Neural cell (in vitro differentiated cells): ENCODE measurements around the gene NOX1. TPM values are rescaled to one million over a fixed set of nuclear protein-coding genes. Genes with fewer than 3 reads are reported as not detected.

Experiments
- H2AFZ ChIP-seq: fragments of 200-600, 300-800 bp; sonication (generic), shearing (Covaris generic); 2 replicates; pipeline ENCODE4 v1.6.0; 2014; ENCODE audit warnings: low read depth, mild to moderate bottlenecking, antibody characterized with exemption, low read length, moderate library complexity
- H3F3A ChIP-seq: fragments of 200-600 bp; shearing (Covaris generic); 2 replicates; pipeline ENCODE4 v1.6.1; 2016; ENCODE audit warnings: mild to moderate bottlenecking, moderate library complexity, mixed read lengths, antibody characterized with exemption, low read length; ENCODE audit not compliant: insufficient read depth, poor library complexity, severe bottlenecking
- H3K27ac ChIP-seq: fragments of 200-600, 300-800 bp; sonication (generic), shearing (Covaris generic); 2 replicates; pipeline ENCODE4 v1.5.1; 2014; ENCODE audit warnings: mild to moderate bottlenecking, low read length, moderate library complexity
- H3K27me3 ChIP-seq: fragments of 300-800, 200-600 bp; sonication (generic), shearing (Covaris generic); 2 replicates; pipeline ENCODE4 v1.6.0; 2014; ENCODE audit warnings: mild to moderate bottlenecking, low read depth, low read length, moderate library complexity; ENCODE audit not compliant: insufficient read depth
- H3K36me3 ChIP-seq: fragments of 300-800, 200-600 bp; sonication (generic), shearing (Covaris generic); 2 replicates; pipeline ENCODE4 v1.5.1; 2014; ENCODE audit warnings: mild to moderate bottlenecking, antibody characterized with exemption, low read length, moderate library complexity; ENCODE audit not compliant: insufficient read depth
- H3K4me2 ChIP-seq: fragments of 300-800, 200-600 bp; sonication (generic), shearing (Covaris generic); 2 replicates; pipeline ENCODE4 v1.6.0; 2014; ENCODE audit warnings: mild to moderate bottlenecking, low read length
- H3K4me3 ChIP-seq: fragments of 300-800, 200-600 bp; sonication (generic), shearing (Covaris generic); 2 replicates; pipeline ENCODE4 v1.5.1; 2014; ENCODE audit warnings: mild to moderate bottlenecking, low read length, moderate library complexity
- H3K79me2 ChIP-seq: fragments of 200-600 bp; shearing (Covaris generic); replicated peaks from 2 replicates; pipeline ENCODE4 v1.6.0; 2014; ENCODE audit warnings: mild to moderate bottlenecking, low read length, moderate library complexity; ENCODE audit not compliant: insufficient read depth
- H3K9ac ChIP-seq: fragments of 300-800, 200-600 bp; sonication (generic), shearing (Covaris generic); 2 replicates; pipeline ENCODE4 v1.6.1; 2016; ENCODE audit warnings: mild to moderate bottlenecking, low read length, mixed read lengths
- H3K9me2 ChIP-seq: fragments of 200-600 bp; shearing (Covaris generic); 2 replicates; pipeline ENCODE4 v1.6.1; 2016; ENCODE audit warnings: mild to moderate bottlenecking, low read length, mixed read lengths; ENCODE audit not compliant: insufficient read depth
- H3K9me3 ChIP-seq: fragments of 200-600, 300-800 bp; sonication (generic), shearing (Covaris generic); 2 replicates; pipeline ENCODE4 v1.6.1; 2016; ENCODE audit warnings: mild to moderate bottlenecking, mixed run types, low read length, moderate library complexity, mixed read lengths
- H4K20me1 ChIP-seq: fragments of 200-600 bp; shearing (Covaris generic); 2 replicates; pipeline ENCODE4 v1.6.1; 2016; ENCODE audit warnings: mild to moderate bottlenecking, mixed run types; ENCODE audit not compliant: insufficient read depth
- CTCF ChIP-seq: fragments of 450-650 bp; IDR thresholded peaks from 2 replicates; pipeline ENCODE4 v1.5.1; 2014; ENCODE audit warnings: antibody characterized with exemption, mild to moderate bottlenecking, moderate library complexity; ENCODE audit not compliant: poor library complexity, severe bottlenecking
- EP300 ChIP-seq: fragments of 450-650 bp; conservative IDR thresholded peaks from 2 replicates; pipeline ENCODE4 v1.6.1; 2014; ENCODE audit warnings: antibody characterized with exemption, mild to moderate bottlenecking, moderate library complexity; ENCODE audit not compliant: poor library complexity, severe bottlenecking
- EZH2 ChIP-seq: fragments of 200-600, 300-800 bp; shearing (Covaris generic), sonication (generic); IDR thresholded peaks from 2 replicates; pipeline ENCODE4 v1.6.1; 2014; ENCODE audit warnings: antibody characterized with exemption, low read length, borderline replicate concordance, mild to moderate bottlenecking; ENCODE audit not compliant: insufficient read depth, poor library complexity, severe bottlenecking
- MXI1 ChIP-seq: fragments of 450-650 bp; conservative IDR thresholded peaks from 2 replicates; pipeline ENCODE4 v1.6.1; 2014; ENCODE audit warnings: antibody characterized with exemption, mild to moderate bottlenecking; ENCODE audit not compliant: poor library complexity, severe bottlenecking
- POLR2AphosphoS5 ChIP-seq: IDR thresholded peaks from 2 replicates; pipeline ENCODE4 v1.6.1; 2012
- RAD21 ChIP-seq: fragments of 450-650 bp; conservative IDR thresholded peaks from 2 replicates; pipeline ENCODE4 v1.6.1; 2014; ENCODE audit warnings: antibody characterized with exemption, mild to moderate bottlenecking, moderate library complexity
- REST ChIP-seq: IDR thresholded peaks from 2 replicates; pipeline ENCODE4 v1.6.1; 2012; ENCODE audit warnings: borderline replicate concordance
- SMC3 ChIP-seq: fragments of 450-650 bp; conservative IDR thresholded peaks from 2 replicates; pipeline ENCODE4 v1.6.1; 2014; ENCODE audit warnings: antibody characterized with exemption, mild to moderate bottlenecking, moderate library complexity; ENCODE audit not compliant: poor library complexity
- TAF1 ChIP-seq: IDR thresholded peaks from 2 replicates; pipeline ENCODE4 v1.6.1; 2012; ENCODE audit warnings: low read depth
- polyA plus RNA-seq: library from polyadenylated mRNA; depleted of rRNA; stranded (reverse); fragments of >200 nt; gene quantifications from 2 replicates; pipeline ENCODE4 v1.2.3, GENCODE V29; 2014

The NOX1 gene
- polyA plus RNA-seq, 1 donor from 2014 or later: not detected

GRCh38 chrX:100913111-100913510, 39.0 kb upstream of the NOX1 start:
- H2AFZ ChIP-seq: no peak overlapping the region
- H3K9me3 ChIP-seq: no peaks in the 10 kb centered on the region
- no peaks in the 10 kb centered on the region for H3K27me3 ChIP-seq
- no peak for TF ChIP-seq MXI1
- TF ChIP-seq POLR2AphosphoS5: no peak
- TF ChIP-seq RAD21: no peak
- TF ChIP-seq SMC3: no peak
- no peak for TF ChIP-seq CTCF
- TF ChIP-seq REST: no peak
- H4K20me1 ChIP-seq: no peaks in the 10 kb centered on the region
- no peak overlapping the region for H3K9ac ChIP-seq
- no peak overlapping the region for H3K4me2 ChIP-seq
- no peaks in the 10 kb centered on the region for H3K79me2 ChIP-seq
- H3K36me3 ChIP-seq: no peaks in the 10 kb centered on the region
- no peaks in the 10 kb centered on the region for H3F3A ChIP-seq
- no peak overlapping the region for H3K27ac ChIP-seq
- no peaks in the 10 kb centered on the region for H3K9me2 ChIP-seq
- no peak overlapping the region for H3K4me3 ChIP-seq

GRCh38 chrX:100911731-100912130, 37.6 kb upstream of the NOX1 start:
- H3K36me3 ChIP-seq: no peaks in the 10 kb centered on the region
- H2AFZ ChIP-seq: no peak overlapping the region
- no peaks in the 10 kb centered on the region for H4K20me1 ChIP-seq
- H3F3A ChIP-seq: no peaks in the 10 kb centered on the region
- H3K27ac ChIP-seq: no peak overlapping the region
- H3K79me2 ChIP-seq: no peaks in the 10 kb centered on the region
- H3K4me3 ChIP-seq: no peak overlapping the region
- no peaks in the 10 kb centered on the region for H3K9me2 ChIP-seq
- no peaks in the 10 kb centered on the region for H3K9me3 ChIP-seq
- H3K27me3 ChIP-seq: no peaks in the 10 kb centered on the region
- H3K9ac ChIP-seq: no peak overlapping the region
- no peak overlapping the region for H3K4me2 ChIP-seq
- TF ChIP-seq MXI1 (no peak), CTCF (no peak), REST (no peak), EZH2 (no peak), EP300 (no peak), RAD21 (no peak), SMC3 (no peak), TAF1 (no peak), POLR2AphosphoS5 (no peak)
